IPS DF 4.7 (cell line): ENCODE measurements around the gene PAWR.

Source experiments
- DNase-seq: peaks from one replicate; pipeline ENCODE4 v3.0.0-alpha.2; 2013; ENCODE audit warnings: low spot score; ENCODE audit errors: extremely low read depth

The PAWR gene, protein sequence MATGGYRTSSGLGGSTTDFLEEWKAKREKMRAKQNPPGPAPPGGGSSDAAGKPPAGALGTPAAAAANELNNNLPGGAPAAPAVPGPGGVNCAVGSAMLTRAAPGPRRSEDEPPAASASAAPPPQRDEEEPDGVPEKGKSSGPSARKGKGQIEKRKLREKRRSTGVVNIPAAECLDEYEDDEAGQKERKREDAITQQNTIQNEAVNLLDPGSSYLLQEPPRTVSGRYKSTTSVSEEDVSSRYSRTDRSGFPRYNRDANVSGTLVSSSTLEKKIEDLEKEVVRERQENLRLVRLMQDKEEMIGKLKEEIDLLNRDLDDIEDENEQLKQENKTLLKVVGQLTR

DNA sequence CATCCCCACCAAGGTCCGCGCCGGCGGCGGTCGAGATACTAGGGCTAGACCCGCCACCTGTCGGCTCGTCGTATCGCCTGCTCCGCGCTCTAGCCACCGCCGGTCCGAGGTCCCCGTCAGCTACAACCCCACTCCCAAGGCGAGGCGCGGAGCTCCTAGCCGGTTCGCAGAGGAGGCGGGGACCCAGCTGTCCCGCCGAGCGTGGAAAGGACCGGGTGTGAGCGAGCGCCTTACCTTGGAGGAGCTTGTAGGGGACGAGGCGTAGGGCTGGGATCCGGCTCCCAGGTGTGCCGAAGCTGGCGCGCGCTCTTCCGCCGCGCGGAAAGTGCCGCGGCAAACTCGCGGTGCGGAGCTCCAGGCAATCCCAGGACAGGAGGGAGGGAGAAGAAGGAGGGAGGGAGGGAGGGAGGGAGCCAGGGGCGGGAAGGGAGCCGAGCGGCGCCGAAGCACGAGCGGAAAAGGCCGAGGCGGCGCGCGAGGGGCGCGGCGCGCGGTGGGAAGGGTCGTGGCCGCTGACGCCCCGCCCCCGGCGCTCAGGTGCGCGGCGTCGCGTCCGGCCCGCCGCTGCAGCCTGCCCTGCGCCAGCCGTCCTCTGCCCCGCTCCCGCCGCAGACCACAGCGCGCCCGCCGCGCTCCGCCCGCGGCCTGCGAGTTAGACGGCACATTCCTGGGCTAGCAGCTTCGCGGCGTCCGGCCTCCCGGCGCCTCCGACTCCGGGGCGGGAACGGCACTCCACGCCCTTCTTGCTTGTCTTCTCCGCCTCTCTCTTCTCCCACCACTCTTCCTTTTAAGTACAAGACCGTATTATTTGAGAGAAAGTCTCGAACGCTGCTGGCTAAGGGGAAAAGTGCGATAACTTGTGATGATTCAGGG lies at the start of gene PAWR:
PAWR (minus strand) TSS at position 327 of the 873 bp plus-strand sequence. CDS start 720 bp downstream, outside the sequence.
- DNase-seq = no peak

DNA sequence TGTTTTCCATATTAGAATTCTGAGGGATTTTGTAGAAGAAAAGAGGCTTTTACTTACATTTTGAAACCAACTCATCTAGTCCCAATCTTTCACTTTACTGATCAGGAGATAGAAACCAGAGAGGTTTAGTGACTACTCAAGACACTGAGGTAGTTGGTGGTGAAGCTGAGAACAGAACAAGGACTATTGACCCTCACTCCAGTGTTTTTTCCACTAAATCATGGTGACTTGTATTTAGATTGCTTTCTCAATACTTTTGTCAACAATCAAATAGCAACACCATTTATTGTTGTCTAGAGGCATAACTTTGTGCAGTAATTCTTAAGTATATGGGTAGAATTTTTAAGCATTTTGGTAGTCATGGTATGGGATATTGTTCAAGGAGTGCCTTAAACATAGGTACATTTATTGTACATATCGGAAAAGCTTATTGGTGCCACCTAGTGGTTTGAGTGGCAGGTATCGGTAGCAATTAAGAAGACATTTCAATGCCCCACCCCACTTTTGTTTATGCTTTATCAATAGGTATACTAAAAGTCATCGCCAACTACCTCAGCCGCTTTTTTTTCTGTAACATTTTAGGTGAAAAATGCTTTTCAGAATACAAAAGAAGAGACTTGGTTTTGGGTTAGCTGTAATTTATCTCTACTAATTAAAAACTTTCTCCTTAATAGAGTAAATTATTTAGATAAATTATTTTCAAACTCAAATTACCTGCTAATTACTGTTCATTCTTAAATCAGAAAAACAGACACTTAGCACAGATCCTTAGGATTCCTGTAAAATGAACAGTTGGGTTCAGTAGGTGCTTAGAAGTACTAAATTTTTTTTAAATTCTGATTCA lies 47.3 kb upstream of the PAWR start:
- peak; percentile 58 for DNase-seq

DNA sequence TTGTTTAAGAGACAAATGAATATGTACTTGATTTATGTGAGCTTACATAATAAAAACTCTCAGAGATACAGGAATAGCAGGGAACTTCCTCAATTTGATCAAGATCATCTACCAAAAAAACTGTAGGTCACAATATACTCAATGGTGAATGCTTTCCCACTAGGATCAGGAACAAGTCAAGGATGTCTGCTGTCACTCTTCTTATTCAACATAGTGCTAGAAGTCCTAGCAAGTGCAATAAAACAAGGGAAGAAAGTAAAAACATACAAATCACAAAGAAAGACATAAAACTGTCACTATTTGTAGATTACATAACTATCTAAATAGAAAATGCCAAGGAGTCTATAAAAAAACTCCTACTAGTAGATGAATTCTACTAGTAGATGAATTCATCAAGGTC lies 41.9 kb upstream of the PAWR start:
- DNase-seq = no peak

DNA sequence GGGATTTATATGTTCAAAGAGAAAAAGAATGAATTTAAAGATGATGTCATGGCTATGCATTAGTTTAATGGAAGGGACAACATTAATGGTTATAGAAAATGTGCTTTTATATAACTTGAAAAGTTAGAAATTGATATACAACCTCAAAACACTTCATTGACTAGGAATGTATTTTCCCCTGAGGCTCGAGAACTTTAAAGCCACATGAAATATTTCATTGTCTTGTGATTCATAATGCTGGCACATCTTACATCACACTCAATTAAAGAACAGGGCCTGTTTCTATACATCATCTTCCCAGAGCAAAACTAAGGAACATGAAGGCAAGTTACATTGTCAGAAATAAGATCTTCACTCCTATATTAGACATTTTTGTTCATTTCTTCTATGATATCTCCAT lies 35.2 kb upstream of the PAWR start:
- no peak for DNase-seq

DNA sequence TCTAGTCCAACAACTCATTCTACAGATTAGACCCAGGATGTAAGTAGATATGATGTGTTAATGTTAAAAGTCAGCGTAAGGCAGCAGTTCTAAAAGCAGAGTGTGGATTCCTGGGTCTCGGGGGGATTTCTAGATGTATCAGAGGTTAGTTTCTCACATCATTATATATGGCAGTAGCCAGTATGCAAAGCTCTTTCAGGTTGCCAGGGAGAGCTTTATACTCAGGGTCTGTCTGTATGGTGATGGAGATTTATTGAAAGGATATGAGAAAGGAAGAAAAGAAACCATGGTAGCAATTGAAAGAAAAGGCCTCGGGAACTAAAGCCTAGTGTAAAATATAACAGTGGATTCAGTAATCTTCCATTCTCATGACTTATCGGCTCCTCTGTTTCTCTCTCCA lies 26.2 kb upstream of the PAWR start:
- no peak for DNase-seq

GRCh38 chr12:79715308-79715707 lies 24.5 kb upstream of the PAWR start:
- no peak for DNase-seq

- no peak for DNase-seq
These were observed 20.1 kb upstream of the PAWR start for GRCh38 chr12:79710707-79711483.

DNA sequence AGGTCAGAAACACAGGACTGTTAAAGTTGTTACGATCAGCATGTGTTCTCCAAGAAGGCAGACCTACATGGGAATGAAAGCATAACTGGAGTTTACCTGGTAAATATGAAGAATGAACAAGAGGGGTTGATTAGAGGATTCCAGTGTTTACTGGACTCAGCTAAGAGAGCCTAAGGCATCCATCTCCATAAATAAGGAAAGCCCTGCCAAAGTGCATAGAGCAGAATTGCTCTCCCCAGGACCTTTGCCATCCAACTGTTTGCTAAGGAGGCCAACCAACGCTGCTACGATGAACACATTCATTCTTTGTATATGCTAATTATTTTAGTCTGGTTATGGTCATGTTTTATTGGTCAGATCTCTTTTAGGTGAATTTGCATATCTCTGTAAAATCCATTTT lies 17.1 kb upstream of the PAWR start:
- DNase-seq = no peak

GRCh38 chr12:79706676-79707075 lies 15.9 kb upstream of the PAWR start:
- DNase-seq = no peak

GRCh38 chr12:79706156-79706555 lies 15.4 kb upstream of the PAWR start:
- no peak for DNase-seq

- DNase-seq = no peak
These were observed 8.2 kb upstream of the PAWR start for GRCh38 chr12:79698966-79699365.

- DNase-seq = no peak
These were observed 5.7 kb upstream of the PAWR start for GRCh38 chr12:79696416-79696815.

DNA sequence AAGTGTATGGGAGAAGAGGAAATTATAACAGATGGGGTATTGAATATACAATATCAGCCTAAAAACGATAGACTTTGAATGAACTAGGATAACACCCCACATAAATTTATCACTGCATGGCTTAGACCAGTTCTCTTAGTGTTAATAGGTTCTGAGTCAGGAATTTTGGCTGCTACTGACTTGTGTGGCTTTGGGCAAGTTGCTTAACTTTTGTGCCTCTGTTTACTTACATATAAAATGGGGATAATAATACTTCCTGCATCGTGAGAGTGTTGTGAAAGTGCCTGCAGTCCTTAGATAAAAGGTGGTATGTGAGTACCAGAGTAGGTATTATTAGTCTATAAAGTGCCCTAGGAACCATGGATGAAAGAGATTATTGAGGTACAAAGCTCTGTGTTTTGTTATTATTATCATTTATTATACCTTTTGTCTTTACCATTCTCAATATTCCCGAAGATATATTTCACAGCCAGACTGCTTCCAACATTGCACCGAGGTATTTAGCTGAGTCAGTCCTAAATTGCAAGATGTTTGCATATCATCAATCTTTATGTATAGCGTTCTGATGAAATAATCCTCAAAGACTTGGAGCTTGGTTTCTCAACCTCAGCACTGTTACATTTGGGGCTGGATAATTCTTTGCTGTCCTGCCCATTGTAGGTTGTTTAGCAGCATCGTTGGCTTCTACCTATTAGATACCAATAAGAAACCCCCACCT lies 2.3 kb upstream of the PAWR start:
- DNase-seq = no peak

DNA sequence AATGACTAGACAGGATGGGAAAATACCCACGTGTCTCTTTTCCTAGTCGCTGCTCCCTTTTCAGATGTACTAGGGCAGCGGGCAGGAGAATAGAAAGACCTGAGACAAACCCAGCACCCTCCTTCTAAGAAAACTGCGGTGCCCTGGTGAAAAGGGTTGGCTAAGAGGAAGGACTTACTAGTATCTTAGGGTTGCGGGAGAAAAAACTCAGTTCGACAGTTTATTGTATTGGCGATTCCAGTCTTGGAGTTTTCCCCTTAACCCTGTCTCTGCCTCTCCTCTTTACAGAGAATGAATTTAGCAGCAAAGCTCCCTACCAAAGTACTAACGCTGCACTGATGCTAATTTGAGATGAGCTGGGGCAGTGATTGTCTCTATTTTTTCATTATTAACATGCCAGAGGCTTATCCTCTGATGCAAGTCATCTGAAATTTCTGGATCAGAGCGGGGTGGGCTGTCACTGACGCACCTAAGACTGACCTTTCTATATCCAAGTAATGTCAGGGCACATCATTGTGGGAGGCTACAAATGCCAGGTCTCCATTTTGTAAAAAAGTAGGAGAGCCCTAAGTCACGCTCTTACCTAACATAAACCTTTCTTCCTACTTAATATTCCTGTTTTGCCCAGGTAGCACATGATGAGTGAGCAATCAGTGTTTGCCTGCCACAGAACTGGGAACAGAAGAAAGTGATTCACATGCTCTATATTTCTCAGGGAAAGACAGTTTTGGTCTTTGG lies 916 bp upstream of the PAWR start:
- DNase-seq = no peak

DNA sequence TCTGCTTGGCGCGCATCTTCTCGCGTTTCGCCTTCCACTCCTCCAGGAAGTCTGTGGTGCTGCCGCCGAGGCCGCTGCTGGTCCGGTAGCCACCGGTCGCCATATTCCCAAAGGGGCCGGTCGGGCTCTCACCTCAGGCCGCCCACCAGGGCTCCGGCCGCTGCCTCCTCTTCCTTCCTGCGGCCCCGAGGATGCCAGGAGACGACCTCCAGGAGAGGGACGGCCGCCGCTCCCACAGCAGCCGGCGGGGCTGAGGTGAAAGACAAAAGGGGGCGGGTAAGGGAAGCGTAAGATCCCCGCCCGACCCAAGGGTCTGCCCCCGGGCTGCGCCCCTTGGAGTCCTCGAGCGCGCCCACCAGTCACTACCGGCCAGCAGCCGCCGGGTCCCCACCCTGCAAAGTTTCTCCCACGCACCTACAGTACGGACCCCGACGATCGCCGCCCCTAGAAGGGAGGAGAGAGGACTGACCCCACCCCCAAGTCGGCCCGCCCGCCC lies 574 bp downstream of the PAWR start:
- DNase-seq = no peak

DNA sequence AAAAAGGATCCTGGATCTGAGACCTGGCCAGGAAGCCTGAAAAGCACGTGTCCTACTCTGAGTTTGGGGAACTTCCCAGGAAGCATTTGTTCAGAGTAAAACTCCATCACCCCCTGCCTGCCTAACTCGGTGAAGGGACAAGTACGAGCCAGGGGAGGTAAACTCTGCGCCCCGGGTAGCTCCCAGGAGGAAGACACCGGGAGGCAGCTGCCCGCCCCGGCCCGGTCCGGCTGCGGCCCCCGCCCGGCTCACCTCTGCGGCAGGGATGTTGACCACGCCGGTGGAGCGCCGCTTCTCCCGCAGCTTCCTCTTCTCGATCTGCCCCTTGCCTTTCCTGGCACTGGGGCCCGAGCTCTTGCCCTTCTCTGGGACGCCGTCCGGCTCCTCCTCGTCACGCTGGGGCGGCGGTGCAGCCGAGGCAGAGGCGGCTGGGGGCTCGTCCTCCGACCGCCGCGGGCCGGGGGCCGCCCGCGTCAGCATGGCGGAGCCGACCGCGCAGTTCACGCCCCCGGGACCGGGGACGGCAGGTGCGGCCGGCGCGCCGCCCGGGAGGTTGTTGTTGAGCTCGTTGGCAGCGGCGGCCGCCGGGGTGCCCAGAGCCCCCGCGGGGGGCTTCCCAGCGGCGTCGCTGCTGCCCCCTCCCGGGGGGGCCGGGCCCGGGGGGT lies 1.2 kb downstream of the PAWR start:
- DNase-seq = no peak

GRCh38 chr12:79689061-79689476 lies 1.7 kb downstream of the PAWR start:
- no peak for DNase-seq

DNA sequence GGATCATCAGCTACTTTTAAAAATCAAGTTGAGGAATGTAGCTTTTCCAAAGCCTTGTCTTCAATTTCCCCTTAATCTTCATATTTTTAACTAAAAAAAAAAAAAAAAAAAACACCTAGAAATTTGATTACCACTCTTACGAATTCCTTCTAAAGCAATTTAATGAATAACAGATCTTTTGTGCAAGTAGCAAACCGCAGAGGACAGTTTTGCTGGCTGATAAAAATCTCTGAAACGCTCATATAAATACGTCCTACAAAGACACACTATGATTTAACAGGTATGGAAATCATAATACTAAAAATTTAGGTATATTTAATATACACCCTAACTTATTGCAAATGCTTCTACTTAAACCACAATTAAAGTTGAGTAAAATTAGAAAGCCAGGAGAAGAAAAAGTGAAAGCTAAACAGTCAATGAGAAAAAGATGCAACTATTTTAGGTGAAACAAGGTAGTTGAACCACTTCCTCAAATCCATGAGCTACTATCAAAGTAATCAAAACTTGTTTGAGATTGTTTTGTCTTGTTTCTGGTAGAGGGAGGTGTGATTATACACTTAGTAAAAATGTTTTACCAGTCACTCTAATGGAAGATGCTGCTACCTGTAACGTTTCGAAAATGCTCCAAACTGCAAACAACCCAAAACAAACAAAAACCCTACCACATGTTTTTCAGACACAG lies 2.2 kb downstream of the PAWR start:
- no peak for DNase-seq
